ENCODE measurements around the gene NHEJ1.

NHEJ1 gene

DNA sequence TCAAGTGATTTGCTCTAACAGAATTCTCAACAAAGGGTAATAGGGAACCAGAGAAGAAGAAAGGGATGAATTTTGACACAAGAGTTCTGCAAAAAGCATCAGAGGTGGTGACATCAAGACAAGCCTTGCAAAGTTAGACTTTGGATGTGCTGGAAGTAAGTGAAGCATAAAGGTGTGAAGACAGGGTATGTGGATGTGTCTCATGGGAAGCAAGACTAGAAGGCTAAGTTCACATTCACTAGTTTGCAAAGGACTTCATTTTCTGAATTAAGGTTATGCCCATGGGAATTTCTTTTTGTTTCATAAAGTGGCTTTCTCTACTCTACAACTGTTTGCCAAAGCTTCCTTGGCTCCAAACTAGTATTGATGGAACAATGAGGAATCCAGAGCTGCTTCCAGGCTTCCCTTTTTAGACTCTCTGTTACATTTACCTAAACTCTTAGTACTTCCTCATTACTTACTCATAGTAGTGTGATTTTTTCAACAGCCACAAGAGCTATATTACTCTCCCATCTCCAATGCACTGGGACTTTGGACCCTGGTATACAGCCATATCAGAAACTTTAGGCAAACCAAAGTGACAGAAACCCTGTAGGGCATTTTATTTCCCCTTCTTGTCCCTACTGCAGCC, 78.8 kb downstream of the NHEJ1 start:
- Histone ChIP-seq H3K36me3 (peaks cover 5% of the 10 kb centered on the region), H3K9me3 (ENCODE audit: severe bottlenecking) (no peaks in the 10 kb centered on the region), H3K27ac (no peak overlapping the region), H3K27me3 (ENCODE audit: insufficient read depth, low read depth, severe bottlenecking) (no peaks in the 10 kb centered on the region), H3K4me3 (ENCODE audit: low read depth, low read length) (no peak overlapping the region)
- TF ChIP-seq, protein P1, sequence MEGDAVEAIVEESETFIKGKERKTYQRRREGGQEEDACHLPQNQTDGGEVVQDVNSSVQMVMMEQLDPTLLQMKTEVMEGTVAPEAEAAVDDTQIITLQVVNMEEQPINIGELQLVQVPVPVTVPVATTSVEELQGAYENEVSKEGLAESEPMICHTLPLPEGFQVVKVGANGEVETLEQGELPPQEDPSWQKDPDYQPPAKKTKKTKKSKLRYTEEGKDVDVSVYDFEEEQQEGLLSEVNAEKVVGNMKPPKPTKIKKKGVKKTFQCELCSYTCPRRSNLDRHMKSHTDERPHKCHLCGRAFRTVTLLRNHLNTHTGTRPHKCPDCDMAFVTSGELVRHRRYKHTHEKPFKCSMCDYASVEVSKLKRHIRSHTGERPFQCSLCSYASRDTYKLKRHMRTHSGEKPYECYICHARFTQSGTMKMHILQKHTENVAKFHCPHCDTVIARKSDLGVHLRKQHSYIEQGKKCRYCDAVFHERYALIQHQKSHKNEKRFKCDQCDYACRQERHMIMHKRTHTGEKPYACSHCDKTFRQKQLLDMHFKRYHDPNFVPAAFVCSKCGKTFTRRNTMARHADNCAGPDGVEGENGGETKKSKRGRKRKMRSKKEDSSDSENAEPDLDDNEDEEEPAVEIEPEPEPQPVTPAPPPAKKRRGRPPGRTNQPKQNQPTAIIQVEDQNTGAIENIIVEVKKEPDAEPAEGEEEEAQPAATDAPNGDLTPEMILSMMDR (IDR thresholded peaks at IDR 0.05; ENCODE audit: low read depth, low read length): no peak
- no peak for DNase-seq

DNA sequence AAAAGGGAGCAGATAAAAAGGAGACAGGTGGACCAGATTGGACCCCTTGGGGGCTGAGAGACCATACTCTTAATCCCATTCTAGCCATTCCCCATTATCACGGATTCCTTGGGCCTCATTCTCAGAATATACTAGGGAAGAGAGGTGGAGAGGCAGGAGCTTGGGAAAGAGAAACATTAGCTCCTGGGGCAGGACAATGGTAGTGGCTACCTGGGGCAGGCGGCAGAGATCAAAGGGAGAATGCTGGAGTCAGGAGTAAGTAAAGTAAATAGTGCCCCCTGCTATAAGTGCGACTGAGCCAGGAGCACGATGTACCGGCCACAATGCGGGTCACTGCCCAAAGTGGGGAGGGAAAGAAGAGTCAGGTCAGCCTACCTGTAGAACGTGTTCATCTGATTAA, 79.5 kb downstream of the NHEJ1 start:
- no peak for DNase-seq
- H3K9me3 ChIP-seq (ENCODE audit: severe bottlenecking): no peaks in the 10 kb centered on the region
- no peak overlapping the region for H3K27ac ChIP-seq
- H3K36me3 ChIP-seq: peaks cover 9% of the 10 kb centered on the region
- TF ChIP-seq, protein P1 (IDR thresholded peaks at IDR 0.05; ENCODE audit: low read depth, low read length): no peak
- H3K27me3 ChIP-seq (ENCODE audit: insufficient read depth, low read depth, severe bottlenecking): no peaks in the 10 kb centered on the region
- H3K4me3 ChIP-seq (ENCODE audit: low read depth, low read length): no peak overlapping the region

DNA sequence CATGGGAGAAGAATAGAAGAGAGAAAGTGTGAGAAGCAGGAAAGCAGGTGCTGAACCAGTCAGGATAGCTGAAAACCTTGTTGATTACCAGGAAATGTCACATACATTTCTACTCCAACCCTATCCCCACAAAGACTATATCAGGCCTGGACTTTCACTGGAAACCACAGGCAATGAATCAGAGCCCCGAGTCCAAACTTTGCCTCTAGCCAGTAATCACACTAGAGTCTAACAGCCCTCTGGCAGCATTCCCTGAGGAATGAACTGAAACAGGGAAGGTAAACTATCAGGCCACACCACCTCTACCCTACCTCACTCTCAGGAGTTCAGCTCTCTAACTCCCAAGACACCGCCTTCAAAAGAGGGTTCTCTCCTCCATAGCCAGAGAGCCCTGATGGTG, 81.2 kb downstream of the NHEJ1 start:
- TF ChIP-seq, protein P1 (IDR thresholded peaks at IDR 0.05; ENCODE audit: low read depth, low read length): no peak
- H3K27me3 ChIP-seq (ENCODE audit: insufficient read depth, low read depth, severe bottlenecking): no peaks in the 10 kb centered on the region
- no peak overlapping the region for H3K27ac ChIP-seq
- H3K9me3 ChIP-seq (ENCODE audit: severe bottlenecking): no peaks in the 10 kb centered on the region
- DNase-seq: no peak
- no peak overlapping the region for H3K4me3 ChIP-seq (ENCODE audit: low read depth, low read length)
- peaks cover 17% of the 10 kb centered on the region for H3K36me3 ChIP-seq

DNA sequence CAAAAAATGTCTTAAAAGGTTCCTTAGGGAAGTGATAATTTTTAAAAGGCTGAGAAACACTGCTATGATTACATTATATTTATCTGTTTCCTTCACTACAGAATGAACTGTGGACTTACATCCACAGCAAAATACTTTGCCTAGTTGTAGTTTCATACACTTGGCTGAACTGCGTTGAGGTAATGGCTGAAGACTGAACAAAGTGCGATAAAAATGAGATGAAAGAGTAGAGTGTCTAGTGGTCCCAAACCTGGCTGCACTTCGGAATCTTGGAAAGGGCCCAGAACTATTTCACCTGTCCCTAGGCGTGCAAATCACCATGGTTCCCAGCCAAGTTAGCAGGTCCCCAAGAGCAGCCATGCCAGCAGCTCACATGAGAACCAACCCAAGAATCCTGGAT, 81.7 kb downstream of the NHEJ1 start:
- no peaks in the 10 kb centered on the region for H3K27me3 ChIP-seq (ENCODE audit: insufficient read depth, low read depth, severe bottlenecking)
- no peak for DNase-seq
- H3K27ac ChIP-seq: no peak overlapping the region
- H3K36me3 ChIP-seq: peaks cover 21% of the 10 kb centered on the region
- TF ChIP-seq, protein P1 (IDR thresholded peaks at IDR 0.05; ENCODE audit: low read depth, low read length): no peak
- no peak overlapping the region for H3K4me3 ChIP-seq (ENCODE audit: low read depth, low read length)
- no peaks in the 10 kb centered on the region for H3K9me3 ChIP-seq (ENCODE audit: severe bottlenecking)

DNA sequence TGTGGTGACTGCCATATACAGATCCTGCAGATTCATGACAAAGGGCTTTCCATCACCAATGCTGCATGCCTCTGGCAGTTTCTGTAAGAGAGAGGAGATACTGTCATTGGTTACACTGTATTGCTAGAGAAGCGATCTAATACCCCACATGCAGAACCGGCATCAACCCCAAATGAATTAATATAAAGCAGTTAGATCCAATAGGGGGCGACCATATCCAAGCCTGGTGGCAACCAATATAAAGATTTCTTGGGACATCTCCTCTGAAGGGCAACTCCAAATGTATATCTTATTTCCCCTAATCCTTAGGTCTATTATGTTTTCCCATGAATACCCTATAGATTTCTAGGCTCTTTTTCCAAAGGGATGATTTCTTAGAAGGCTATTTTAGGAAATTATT, 82.5 kb downstream of the NHEJ1 start:
- Histone ChIP-seq H3K9me3 (ENCODE audit: severe bottlenecking) (no peaks in the 10 kb centered on the region), H3K27me3 (ENCODE audit: insufficient read depth, low read depth, severe bottlenecking) (no peaks in the 10 kb centered on the region), H3K27ac (no peak overlapping the region), H3K4me3 (ENCODE audit: low read depth, low read length) (no peak overlapping the region), H3K36me3 (peaks cover 23% of the 10 kb centered on the region)
- TF ChIP-seq, protein P1 (IDR thresholded peaks at IDR 0.05; ENCODE audit: low read depth, low read length): no peak; the same call in 1 of the 2 replicates
- DNase-seq: no peak

DNA sequence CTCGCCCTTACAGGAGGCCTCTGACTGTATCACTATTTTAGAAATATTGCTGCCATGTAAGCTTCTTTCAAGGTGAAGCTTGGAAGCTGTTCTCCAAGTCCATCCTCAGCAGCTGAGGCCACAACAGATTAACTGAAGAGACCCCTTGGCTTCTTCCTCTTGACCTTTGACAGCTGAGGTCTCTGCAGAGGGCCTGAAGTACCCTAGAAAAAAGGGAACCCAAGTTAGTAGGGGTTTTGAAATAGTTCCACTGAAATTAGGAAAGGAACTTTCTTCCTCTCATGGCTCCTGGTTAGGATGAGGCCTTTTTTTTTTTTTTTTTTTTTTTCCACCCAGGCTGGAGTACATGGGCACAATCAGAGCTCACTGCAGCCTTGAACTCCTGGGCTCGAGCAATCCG, 84.4 kb downstream of the NHEJ1 start:
- H3K27ac ChIP-seq: no peak overlapping the region
- no peak for DNase-seq
- H3K27me3 ChIP-seq (ENCODE audit: insufficient read depth, low read depth, severe bottlenecking): no peaks in the 10 kb centered on the region
- H3K36me3 ChIP-seq: peaks cover 23% of the 10 kb centered on the region
- no peaks in the 10 kb centered on the region for H3K9me3 ChIP-seq (ENCODE audit: severe bottlenecking)
- TF ChIP-seq, protein P1 (IDR thresholded peaks at IDR 0.05; ENCODE audit: low read depth, low read length): no peak
- H3K4me3 ChIP-seq (ENCODE audit: low read depth, low read length): no peak overlapping the region
